Left ventricle myocardium inferior (tissue), 1 donor: ENCODE results near the gene TPCN2. TPM values are rescaled to one million over a fixed set of nuclear protein-coding genes. Genes with fewer than 3 reads are reported as not detected.
"Not testable (repeated sequence)": the region's sequence is repeated elsewhere in the genome, so short reads cannot be mapped to it uniquely, and the experiment has no call there.

Experiments
- DNase-seq: peaks from one replicate; pipeline ENCODE4 v3.0.0-alpha.2; 2020
- H3K27ac ChIP-seq: fragments of 200-600 bp; replicated peaks from 2 replicates; pipeline ENCODE4 v1.8.0; 2021
- H3K27me3 ChIP-seq: fragments of 200-600 bp; 2 replicates; pipeline ENCODE4 v1.8.0; 2021; ENCODE audit warnings: low read depth
- H3K36me3 ChIP-seq: fragments of 200-600 bp; 2 replicates; pipeline ENCODE4 v1.8.0; 2021
- H3K4me1 ChIP-seq: fragments of 200-600 bp; 2 replicates; pipeline ENCODE4 v1.8.0; 2021
- H3K4me3 ChIP-seq: fragments of 200-600 bp; 2 replicates; pipeline ENCODE4 v1.8.0; 2021; ENCODE audit warnings: mild to moderate bottlenecking, moderate library complexity
- H3K9me3 ChIP-seq: fragments of 200-600 bp; replicated peaks from 2 replicates; pipeline ENCODE4 v1.8.0; 2021
- intact Hi-C: fragments of 100-400 bp; cut with micrococcal nuclease; formaldehyde crosslinking; loops from one replicate; pipeline ENCODE4 v1.11.0; 2022
- total RNA-seq: library from RNA; stranded (reverse); fragmentation: NEBNext Ultra II Directional; extraction: Animal tissue kit (Norgen Biotek cat#: 25700); gene quantifications from one replicate; pipeline ENCODE4 v1.2.1, GENCODE V29; 2021
- TF ChIP-seq, protein P1 (sequence below): fragments of 200-600 bp; IDR thresholded peaks from 2 replicates; pipeline ENCODE4 v1.8.0; 2021; ENCODE audit warnings: antibody characterized with exemption, mild to moderate bottlenecking, borderline replicate concordance
- donor health status: DM: no; HTN: yes; CAD: no; lungs with severe emphysema.

Gene TPCN2
- total RNA-seq, 1 donor from 2014 or later, result 9.2 TPM

GRCh38 chr11:69073469-69073868 is 24.7 kb downstream of the TPCN2 start:
- intact Hi-C loops, result no loop called here
- DNase-seq, result no peak
- Histone ChIP-seq H3K9me3 (no peaks in the 10 kb centered on the region), H3K27me3 (no peaks in the 10 kb centered on the region), H3K27ac (no peak overlapping the region), H3K36me3 (peaks cover 44% of the 10 kb centered on the region), H3K4me3 (no peak overlapping the region), H3K4me1 (peaks cover 26% of the 10 kb centered on the region)
- TF ChIP-seq, protein P1, sequence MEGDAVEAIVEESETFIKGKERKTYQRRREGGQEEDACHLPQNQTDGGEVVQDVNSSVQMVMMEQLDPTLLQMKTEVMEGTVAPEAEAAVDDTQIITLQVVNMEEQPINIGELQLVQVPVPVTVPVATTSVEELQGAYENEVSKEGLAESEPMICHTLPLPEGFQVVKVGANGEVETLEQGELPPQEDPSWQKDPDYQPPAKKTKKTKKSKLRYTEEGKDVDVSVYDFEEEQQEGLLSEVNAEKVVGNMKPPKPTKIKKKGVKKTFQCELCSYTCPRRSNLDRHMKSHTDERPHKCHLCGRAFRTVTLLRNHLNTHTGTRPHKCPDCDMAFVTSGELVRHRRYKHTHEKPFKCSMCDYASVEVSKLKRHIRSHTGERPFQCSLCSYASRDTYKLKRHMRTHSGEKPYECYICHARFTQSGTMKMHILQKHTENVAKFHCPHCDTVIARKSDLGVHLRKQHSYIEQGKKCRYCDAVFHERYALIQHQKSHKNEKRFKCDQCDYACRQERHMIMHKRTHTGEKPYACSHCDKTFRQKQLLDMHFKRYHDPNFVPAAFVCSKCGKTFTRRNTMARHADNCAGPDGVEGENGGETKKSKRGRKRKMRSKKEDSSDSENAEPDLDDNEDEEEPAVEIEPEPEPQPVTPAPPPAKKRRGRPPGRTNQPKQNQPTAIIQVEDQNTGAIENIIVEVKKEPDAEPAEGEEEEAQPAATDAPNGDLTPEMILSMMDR, result no peak

DNA sequence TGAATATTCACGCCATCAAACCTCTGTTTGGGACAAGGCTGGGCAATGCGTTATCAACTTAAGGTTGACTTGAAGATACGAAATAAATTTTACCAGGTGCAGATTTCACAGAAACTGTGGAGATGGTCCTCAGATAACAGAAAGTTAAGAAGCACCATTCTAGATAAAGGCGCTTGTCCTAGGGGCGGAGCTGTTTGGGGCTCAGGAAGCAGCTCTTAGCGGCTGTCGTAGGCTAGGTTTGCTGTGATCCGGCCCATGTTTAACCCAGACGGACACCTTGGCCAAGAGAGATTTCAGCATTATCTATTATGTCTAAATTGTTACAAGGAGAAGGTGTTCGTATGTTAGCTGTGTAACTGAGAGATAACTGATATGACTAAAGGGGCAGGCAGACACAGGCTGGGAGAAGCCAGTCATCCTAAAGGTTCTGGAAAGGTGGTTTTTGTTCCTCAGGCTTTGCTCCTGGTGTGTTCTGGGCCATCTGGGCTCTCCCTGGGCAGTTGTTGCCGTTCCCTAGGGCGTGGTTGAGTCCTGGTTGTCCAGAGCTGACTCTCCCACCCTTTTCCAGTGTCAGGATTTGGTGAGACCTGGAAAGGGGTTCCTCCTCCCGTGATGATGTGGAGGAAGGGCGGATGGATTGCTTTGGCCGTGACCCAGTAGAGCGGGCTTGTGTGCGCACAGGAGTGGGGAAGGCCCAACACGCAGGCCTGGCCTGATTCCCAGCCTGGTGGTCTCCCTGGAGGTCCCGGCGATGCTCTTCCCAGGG is 25.8 kb downstream of the TPCN2 start:
- no peak for DNase-seq
- H3K9me3 ChIP-seq, result no peaks in the 10 kb centered on the region
- H3K27ac ChIP-seq, result peak overlapping the region; percentile 51
- no peak overlapping the region for H3K4me3 ChIP-seq
- peaks cover 55% of the 10 kb centered on the region for H3K36me3 ChIP-seq
- H3K27me3 ChIP-seq, result no peaks in the 10 kb centered on the region
- H3K4me1 ChIP-seq, result peaks cover 26% of the 10 kb centered on the region
- intact Hi-C loops, result no loop called here
- TF ChIP-seq, protein P1, result no peak

- Histone ChIP-seq H3K27ac (peak overlapping the region; percentile 51), H3K36me3 (peaks cover 58% of the 10 kb centered on the region)
These were observed 26.8 kb downstream of the TPCN2 start for GRCh38 chr11:69075421-69076128.

GRCh38 chr11:69076129-69076791 is 27.5 kb downstream of the TPCN2 start:
- Histone ChIP-seq H3K27ac (peak overlapping the region; percentile 51), H3K36me3 (peaks cover 55% of the 10 kb centered on the region), H3K27me3 (no peaks in the 10 kb centered on the region), H3K4me1 (peaks cover 26% of the 10 kb centered on the region), H3K9me3 (no peaks in the 10 kb centered on the region), H3K4me3 (no peak overlapping the region)
- no peak for DNase-seq
- intact Hi-C loops, result no loop called here
- TF ChIP-seq, protein P1, result no peak

More at GRCh38 chr11:69075421-69076128, 26.8 kb downstream of the TPCN2 start:
- TF ChIP-seq, protein P1, result no peak
- H3K27me3 ChIP-seq, result no peaks in the 10 kb centered on the region
- H3K4me1 ChIP-seq, result peaks cover 26% of the 10 kb centered on the region
- no peaks in the 10 kb centered on the region for H3K9me3 ChIP-seq
- DNase-seq, result peak; percentile 79
- H3K4me3 ChIP-seq, result no peak overlapping the region
- intact Hi-C loops, result no loop called here

DNA sequence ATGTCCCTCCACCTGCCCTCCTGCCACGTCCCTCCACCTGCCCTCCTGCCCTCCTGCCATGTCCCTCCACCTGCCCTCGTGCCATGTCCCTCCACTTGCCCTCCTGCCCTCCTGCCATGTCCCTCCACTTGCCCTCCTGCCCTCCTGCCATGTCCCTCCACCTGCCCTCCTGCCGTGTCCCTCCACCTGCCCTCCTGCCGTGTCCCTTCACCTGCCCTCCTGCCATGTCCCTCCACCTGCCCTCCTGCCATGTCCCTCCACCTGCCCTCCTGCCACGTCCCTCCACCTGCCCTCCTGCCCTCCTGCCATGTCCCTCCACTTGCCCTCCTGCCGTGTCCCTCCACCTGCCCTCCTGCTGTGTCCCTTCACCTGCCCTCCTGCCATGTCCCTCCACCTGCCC is 28.2 kb downstream of the TPCN2 start:
- Histone ChIP-seq H3K4me1 (peaks cover 26% of the 10 kb centered on the region), H3K36me3 (peaks cover 53% of the 10 kb centered on the region)
- H3K9me3 ChIP-seq, H3K27ac ChIP-seq, intact Hi-C loops, H3K4me3 ChIP-seq, DNase-seq, H3K27me3 ChIP-seq: not testable (repeated sequence)

GRCh38 chr11:69078508-69078907 is 29.8 kb downstream of the TPCN2 start:
- no peak for DNase-seq
- Histone ChIP-seq H3K4me1 (peaks cover 16% of the 10 kb centered on the region), H3K36me3 (peaks cover 44% of the 10 kb centered on the region), H3K27me3 (no peaks in the 10 kb centered on the region), H3K27ac (no peak overlapping the region), H3K9me3 (no peaks in the 10 kb centered on the region), H3K4me3 (no peak overlapping the region)
- TF ChIP-seq, protein P1, result no peak
- intact Hi-C loops, result no loop called here
